GM06990 (cell line): Measurements from ENCODE around the gene XYLT1.
"Not testable (repeated sequence)": the region's sequence is repeated elsewhere in the genome, so short reads cannot be mapped to it uniquely, and the experiment has no call there.

Experiments
- DNase-seq: peaks from one replicate; pipeline ENCODE4 v3.0.0-alpha.2; 2011; ENCODE audit not compliant: insufficient read length; ENCODE audit errors: extremely low read depth
- H3K27me3 ChIP-seq: replicated peaks from 2 replicates; pipeline ENCODE4 v1.6.0; 2011; ENCODE audit warnings: low read length; ENCODE audit not compliant: control insufficient read depth, insufficient read depth
- H3K36me3 ChIP-seq: 2 replicates; pipeline ENCODE4 v1.5.1; 2011; ENCODE audit warnings: low read length; ENCODE audit not compliant: control insufficient read depth, insufficient read depth
- H3K4me3 ChIP-seq: replicated peaks from 2 replicates; pipeline ENCODE4 v1.5.1; 2011; ENCODE audit warnings: low read depth, mild to moderate bottlenecking, control low read depth, low read length
- TF ChIP-seq, protein P1 (sequence below): IDR thresholded peaks from 2 replicates; pipeline ENCODE4 v1.5.1; 2011; ENCODE audit warnings: low read length, control low read depth, mild to moderate bottlenecking, inconsistent platforms; ENCODE audit not compliant: insufficient read depth, poor library complexity, severe bottlenecking

XYLT1 gene

DNA sequence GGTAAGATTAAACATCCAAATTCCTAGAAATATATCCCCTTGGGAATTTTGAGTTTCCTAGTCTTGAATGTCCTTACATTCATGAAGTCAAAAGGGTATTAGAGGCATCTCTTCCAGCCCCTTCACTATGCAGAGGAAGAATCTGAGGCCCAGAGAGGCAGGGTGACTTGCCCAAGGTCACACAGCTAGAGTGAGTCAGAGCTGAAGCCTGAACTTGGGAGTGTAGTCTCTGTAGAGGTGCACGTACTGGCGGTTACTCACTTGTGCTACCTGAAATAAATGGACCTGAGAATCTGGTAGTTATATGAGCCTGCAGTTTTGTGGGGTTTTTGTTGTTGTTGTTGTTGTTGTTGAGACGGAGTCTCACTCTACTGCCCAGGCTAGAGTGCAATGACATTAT, 164.0 kb downstream of the XYLT1 start:
- TF ChIP-seq, protein P1, sequence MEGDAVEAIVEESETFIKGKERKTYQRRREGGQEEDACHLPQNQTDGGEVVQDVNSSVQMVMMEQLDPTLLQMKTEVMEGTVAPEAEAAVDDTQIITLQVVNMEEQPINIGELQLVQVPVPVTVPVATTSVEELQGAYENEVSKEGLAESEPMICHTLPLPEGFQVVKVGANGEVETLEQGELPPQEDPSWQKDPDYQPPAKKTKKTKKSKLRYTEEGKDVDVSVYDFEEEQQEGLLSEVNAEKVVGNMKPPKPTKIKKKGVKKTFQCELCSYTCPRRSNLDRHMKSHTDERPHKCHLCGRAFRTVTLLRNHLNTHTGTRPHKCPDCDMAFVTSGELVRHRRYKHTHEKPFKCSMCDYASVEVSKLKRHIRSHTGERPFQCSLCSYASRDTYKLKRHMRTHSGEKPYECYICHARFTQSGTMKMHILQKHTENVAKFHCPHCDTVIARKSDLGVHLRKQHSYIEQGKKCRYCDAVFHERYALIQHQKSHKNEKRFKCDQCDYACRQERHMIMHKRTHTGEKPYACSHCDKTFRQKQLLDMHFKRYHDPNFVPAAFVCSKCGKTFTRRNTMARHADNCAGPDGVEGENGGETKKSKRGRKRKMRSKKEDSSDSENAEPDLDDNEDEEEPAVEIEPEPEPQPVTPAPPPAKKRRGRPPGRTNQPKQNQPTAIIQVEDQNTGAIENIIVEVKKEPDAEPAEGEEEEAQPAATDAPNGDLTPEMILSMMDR: no peak
- Histone ChIP-seq H3K27me3 (no peaks in the 10 kb centered on the region), H3K36me3 (no peaks in the 10 kb centered on the region), H3K4me3 (no peak overlapping the region)
- no peak for DNase-seq

DNA sequence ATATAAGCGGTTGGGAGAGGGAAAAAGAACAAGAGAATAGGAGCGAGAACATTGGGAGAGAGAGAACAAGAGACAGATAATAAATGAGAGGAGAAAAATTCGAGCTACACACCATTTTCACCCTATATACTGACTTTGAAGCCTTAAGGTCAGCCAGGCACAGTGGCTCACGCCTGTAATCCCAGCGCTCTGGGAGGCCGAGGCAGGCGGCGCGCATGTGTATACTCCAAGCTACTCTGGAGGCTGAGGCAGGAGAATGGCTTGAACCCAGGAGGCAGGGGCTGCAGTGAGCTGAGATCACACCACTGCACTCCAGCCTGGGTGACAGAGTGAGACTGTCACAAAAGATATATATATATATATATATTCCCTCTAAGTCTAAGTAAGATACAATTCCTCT, 164.5 kb downstream of the XYLT1 start:
- not testable (repeated sequence) for H3K36me3 ChIP-seq, DNase-seq, H3K27me3 ChIP-seq

DNA sequence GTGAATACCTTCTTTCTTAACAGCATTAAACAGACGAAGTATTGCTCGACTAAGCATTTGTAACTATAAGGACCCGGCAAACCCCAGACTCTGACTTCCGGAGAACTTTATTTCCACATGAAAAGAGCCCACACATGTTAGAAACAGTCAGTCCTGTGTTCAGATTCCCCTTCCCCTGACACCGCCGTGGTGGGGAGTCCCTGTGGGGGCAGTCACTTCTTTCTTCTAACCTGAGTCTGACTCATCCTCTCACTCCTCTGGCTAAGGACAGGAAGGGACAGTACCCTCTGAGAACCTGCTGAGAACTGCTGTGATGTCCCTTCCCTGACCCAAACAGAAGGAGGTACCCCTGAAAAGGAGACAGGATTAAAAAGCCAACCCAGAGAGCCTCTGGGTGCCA, 165.1 kb downstream of the XYLT1 start:
- peak; percentile 54 for DNase-seq
- TF ChIP-seq, protein P1: no peak
- Histone ChIP-seq H3K4me3 (no peak overlapping the region), H3K27me3 (no peaks in the 10 kb centered on the region), H3K36me3 (no peaks in the 10 kb centered on the region)

More for the DNA sequence above, 164.5 kb downstream of the XYLT1 start:
- not testable (repeated sequence) for H3K4me3 ChIP-seq

DNA sequence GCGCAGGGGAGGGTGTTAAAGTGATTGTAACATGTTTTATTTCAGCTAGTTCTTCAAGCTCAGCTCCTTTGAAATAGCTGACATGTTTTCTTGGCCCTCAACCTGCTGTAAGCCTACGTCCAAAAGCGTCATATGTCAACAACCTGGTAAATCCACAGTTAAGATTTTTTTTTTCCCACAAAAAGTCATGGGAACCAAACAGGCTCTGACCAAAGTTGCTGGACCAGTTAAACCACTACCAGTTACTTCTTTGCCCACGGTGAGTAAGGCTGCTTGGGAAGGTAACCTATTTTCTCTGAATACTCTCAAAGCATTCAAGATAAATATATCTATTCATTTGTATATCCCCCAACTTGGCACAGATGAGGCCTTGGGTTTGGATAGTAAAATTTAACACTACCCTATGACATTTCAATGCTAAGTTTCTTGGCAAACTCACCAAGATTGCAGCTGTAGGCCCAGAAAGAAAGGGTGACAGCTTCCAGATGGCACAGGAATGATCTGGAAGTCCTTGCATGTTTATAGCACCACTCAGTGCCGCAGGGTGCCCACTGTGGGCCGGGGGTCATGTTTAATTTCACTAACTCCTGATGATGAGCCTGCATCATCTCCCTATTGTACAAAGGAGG, 166.2 kb downstream of the XYLT1 start:
- Histone ChIP-seq H3K4me3 (no peak overlapping the region), H3K27me3 (no peaks in the 10 kb centered on the region), H3K36me3 (no peaks in the 10 kb centered on the region)
- no peak for DNase-seq
- TF ChIP-seq, protein P1: peak; percentile 1

DNA sequence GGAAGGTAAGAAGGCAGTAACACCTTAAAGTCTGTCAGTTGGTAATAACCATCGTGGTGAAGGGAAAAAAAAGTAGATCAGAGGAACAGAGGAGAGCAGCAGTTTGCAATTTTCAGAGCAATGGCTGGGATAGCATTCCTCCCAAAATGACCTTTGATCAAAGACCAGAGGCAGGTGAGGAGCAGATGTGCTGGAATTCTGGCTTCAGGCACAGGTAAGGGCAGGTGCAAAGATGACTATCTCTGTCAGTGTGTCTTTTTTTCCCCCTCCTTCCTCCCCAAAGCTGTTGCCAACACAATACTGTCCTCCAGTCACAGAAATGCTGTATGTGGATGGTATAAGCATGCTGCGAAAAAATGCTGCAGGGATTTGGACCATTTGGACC, 166.7 kb downstream of the XYLT1 start:
- H3K4me3 ChIP-seq: no peak overlapping the region
- no peak for DNase-seq
- TF ChIP-seq, protein P1: no peak
- H3K27me3 ChIP-seq: no peaks in the 10 kb centered on the region; the same call in 1 of the 2 replicates
- no peaks in the 10 kb centered on the region for H3K36me3 ChIP-seq

DNA sequence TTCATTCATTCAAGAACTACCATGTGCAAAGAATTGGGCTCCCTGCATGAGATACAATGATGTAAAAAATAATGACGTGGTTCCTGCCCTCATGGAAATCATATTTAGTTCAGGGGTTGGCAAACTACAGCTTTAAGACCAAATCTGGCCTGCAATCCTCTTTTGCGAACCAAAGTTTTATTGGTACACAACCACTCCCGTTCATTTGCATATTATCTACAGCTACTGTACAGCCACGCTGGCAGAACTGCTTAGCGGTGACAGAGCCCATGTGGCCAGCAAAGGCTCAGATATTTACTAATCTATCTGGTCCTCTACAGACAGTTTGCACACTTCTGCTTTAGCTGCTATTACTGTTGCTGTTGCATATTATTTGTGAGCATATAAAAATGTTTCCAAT, 167.7 kb downstream of the XYLT1 start:
- TF ChIP-seq, protein P1: no peak
- no peak for DNase-seq
- Histone ChIP-seq H3K36me3 (no peaks in the 10 kb centered on the region), H3K4me3 (no peak overlapping the region), H3K27me3 (no peaks in the 10 kb centered on the region; the same call in 1 of the 2 replicates)
